Midbrain (tissue), 1 donor: ENCODE measurements around the gene CDCA5.
A peak's percentile ranks its signal among the peaks of the same experiment; 100 is the strongest.

Source experiments
- DNase-seq: peaks from one replicate; lab custom pipeline; 2025; lab: John Stamatoyannopoulos, UW

Gene CDCA5

DNA sequence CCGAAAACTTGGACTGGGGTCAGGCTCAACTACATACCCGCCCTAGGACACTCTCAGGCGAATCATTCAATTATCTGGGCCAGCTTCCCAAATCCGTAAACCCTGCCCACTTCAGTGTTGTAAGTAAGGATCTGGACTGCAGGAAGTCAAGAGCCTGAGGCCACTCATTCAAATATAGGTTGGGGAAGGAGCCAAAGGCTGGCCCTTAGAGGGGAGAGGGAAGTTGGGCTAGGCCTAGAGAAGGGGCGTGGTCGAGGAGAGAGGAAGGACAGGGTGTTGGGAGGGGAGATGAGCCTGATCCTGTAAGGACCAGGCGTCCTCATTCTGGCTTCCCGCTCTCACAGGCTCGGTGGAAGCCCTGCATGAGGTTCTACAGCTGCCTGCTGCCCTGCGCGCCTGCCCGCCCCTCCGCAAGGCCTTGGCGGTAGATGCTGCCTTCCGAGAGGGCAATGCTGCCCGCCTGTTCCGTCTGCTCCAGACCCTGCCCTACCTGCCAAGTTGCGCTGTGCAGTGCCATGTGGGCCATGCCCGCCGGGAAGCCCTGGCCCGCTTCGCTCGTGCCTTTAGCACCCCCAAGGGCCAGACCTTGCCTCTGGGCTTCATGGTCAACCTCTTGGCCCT lies 39.8 kb downstream of the CDCA5 start:
- DNase-seq, result peak; percentile 6

DNA sequence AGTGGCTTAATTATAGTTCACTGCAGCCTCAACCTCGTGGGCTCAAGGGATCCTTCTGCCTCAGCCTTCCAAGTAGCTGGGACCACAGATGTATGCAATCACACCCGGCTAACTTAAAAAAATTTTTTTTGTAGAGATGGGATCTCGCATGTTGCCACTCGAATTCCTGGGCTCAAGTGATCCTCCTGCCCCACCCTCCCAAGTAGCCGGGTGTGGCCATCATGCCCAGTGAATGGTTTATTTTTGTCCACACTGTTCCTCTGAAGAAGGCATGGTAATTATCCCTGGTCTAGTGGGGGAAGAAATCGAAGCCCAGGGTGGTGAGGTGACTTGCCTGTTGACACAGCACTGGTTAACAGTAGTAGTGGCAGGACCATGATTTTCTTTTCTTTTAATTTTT lies 40.9 kb downstream of the CDCA5 start:
- no peak for DNase-seq

DNA sequence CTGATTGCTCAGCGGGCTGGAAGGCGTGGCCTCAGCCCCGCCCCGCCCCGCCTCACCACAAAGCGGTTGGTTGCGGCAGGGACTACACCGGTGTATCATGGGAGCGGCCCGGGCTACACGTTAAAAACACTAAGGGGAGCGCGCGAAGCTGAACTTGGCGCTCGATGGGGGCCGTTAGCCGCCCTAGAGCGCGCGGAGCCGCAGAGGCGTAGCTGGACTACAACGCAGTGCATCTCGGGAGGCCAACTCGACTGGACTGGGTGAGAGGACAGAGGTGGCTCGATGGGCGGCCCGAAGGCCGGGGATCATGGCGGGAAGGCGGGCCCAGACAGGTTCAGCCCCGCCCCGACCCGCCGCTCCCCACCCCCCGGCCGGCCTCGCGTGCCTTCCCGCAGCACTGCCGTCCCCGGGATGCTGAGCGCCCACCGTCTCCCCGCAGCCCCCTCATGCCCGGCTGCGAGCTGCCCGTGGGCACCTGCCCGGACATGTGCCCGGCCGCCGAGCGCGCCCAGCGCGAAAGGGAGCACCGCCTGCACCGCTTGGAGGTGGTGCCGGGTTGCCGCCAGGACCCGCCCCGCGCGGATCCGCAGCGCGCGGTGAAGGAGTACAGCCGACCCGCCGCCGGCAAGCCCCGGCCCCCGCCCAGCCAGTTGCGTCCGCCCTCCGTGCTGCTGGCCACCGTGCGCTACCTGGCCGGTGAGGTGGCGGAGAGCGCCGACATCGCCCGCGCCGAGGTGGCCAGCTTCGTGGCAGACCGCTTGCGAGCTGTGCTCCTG lies 42.8 kb downstream of the CDCA5 start, which contains the start of gene SAC3D1:
SAC3D1 (plus strand) TSS at position 364 of the 776 bp plus-strand sequence; CDS start at position 447, 83 bp downstream.
- peak; percentile 86 for DNase-seq

DNA sequence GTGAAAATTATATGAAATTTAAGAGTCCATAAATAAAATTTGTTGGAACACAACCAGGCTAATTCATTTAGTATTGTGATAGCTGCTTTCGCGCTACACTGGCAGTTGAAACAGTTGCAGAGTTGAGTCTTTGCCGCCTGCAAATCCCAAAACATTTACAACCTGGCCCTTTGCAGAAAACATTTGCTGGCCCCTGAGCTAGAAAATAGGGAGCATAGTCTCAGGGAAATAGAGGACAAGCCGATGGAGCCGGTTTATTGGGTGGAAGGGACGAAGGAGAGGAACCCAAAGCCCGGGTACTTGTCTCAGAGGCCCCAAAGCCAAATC lies 43.4 kb downstream of the CDCA5 start:
- no peak for DNase-seq

DNA sequence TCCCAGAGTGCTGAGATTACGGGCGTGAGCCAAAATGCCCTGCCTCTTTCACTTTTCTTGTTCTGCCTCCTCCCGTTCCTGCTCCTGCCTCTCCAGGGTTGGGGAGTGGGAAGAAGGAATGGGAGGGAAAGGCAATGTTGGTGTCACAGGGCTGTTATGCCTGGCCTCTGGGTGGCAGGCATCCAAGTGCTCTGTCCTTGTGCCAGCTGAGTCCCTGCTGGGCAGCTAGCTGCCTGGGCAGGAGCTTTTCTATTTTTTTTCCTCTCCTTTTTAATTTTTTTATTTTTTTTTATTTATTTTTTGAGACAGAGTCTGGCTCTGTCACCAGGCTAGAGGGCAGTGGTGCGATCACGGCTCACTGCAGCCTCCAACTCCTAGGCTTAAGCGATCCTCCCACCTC lies 46.9 kb downstream of the CDCA5 start:
- DNase-seq, result peak; percentile 77

DNA sequence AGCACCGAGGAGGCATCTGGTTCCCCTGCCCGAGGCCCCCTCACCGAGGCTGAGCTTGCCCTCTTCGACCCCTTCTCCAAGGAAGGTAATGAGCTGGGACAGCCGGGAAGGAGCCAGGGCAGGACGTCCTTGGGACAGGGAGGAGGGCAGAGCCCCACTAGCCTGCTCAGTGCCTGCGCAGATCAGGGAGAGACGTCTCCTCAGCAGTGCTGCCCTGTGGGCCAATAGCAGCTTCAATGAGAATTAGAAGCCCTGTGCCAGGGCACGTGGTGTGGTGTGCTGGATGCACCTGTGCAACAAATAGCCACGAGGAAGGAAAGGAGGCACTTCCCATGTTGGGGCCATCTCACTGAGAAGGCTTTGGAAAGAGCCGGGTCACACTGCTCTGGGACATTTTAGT lies 48.3 kb downstream of the CDCA5 start:
- DNase-seq, result no peak

DNA sequence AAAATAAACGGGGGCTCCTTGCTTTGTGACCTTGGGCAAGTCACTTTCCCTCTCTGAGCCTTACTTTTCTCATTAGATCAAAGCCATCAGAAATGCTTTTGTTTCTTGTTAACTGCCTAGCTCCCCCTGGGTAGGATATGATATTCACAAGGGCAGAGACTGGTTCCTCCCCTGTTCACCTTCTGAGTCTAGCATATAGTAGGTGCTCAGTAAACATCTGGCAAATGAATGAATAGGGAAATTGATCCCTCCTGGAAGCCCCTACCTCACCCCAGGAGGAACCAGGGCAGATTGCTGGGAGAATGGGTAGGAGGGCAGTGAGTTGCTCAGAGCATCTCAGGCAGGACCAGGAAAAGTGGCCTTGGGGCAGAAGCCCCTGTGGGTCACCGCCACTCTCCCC lies 49.4 kb downstream of the CDCA5 start:
- no peak for DNase-seq

DNA sequence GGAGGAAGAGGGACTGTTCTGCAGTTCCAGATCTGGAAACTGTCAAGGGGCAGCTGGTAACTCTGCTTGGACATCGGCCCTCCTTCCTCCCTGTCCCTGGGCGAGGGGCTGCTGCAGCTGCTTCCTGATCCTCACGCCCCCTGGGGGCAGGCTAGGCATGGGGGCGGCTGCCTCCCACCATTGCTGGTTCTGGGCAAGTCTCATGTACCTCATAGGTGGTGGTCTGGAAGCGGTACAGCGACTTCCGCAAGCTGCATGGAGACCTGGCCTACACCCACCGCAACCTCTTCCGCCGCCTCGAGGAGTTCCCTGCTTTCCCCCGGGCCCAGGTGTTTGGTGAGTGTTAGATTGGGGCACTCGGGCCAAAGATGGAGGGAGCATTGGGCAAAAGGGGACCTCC lies 51.6 kb downstream of the CDCA5 start:
- no peak for DNase-seq
